Stimulated activated CD8-positive, alpha-beta memory T cell treated with anti-CD3 and anti-CD28 coated beads, Interleukin-2, amount 100 ng/mL, for 1 hour (primary cell): Measurements from ENCODE around the gene DRC1.

ENCODE experiments used
- DNase-seq, 2 donors: peaks; one replicate each; pipeline ENCODE4 v3.0.0-alpha.2; 2020; ENCODE audit warnings: low read depth in 2 of 2

The DRC1 gene

GRCh38 chr2:26399771-26400376, 1.8 kb upstream of the DRC1 start:
- DNase-seq, result no peak

- DNase-seq, result no peak
Observed at GRCh38 chr2:26400723-26401122, 997 bp upstream of the DRC1 start.

GRCh38 chr2:26407526-26407925, 5.8 kb downstream of the DRC1 start:
- DNase-seq, result no peak

GRCh38 chr2:26409785-26410184, 8.1 kb downstream of the DRC1 start:
- no peak for DNase-seq

DNA sequence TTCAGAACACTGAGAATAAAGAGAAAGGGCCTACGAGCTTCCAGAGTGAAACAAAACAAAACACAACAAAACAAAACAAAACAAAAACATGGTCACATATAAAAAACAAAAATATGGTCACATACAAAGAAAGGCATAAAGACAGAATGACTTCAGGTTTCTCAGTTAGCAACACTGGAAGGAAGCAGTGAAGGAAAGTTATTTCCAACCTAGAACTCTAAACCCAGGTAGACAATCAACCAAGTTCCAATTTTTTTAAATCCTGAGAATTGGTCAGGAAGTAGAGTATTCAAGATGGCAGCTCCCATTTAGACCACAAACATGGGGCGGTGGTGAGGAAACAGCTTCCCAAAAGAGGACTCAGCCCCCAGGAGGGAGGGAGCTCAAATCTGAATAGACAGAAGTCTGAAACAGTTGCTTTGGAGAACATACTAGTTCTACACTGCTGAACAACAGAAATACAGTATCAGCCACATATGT, 9.1 kb downstream of the DRC1 start:
- no peak for DNase-seq

DNA sequence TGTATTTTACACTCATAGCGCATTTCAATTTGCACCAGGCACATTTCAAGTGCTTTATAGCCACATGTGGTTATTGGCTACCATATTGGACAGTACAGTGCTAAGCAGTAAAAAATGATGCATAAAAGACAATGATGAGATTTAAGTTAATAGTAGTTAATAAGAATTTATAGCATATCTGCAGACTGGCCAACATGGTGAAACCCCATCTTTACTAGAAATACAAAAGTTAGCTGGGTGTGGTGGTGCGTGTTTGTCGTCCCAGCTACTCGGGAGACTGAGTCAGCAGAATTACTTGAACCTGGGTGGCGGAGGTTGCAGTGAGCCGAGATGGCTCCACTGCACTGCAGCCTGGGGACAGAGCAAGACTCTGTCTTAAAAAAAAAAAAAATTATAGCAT, 9.7 kb downstream of the DRC1 start:
- DNase-seq, result no peak

DNA sequence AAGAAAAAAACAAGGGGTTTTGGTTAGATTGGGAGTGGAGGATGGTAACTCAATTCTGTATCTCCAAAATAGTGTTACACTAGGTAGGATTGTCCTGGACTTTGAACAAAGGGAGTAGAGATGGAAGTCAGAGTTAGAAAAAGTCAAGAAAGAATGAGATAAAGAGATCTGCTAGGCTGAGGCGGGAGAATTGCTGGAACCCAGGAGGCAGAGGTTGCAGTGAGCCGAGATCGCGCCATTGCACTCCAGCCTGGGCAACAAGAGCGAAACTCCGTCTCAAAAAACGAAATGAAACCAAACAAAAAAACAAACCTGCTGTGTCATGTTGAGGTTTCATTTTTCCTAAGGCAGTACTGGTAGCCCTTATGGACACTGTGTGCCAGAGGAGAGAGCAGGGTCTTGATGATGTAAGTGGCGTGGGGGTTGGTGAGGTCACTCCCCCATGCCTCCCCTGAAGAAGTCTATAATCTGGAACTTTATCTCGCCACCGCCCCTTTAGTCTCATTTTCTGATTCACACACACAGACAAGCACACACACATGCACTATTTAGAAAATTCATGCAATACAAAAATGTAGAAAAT, 10.5 kb downstream of the DRC1 start:
- DNase-seq, result no peak

- no peak for DNase-seq
Observed at GRCh38 chr2:26414311-26414710, 12.6 kb downstream of the DRC1 start.

- DNase-seq, result no peak
Observed at GRCh38 chr2:26421961-26422360, 20.2 kb downstream of the DRC1 start.

- DNase-seq, result no peak
Observed at GRCh38 chr2:26422947-26423629, 21.4 kb downstream of the DRC1 start.

DNA sequence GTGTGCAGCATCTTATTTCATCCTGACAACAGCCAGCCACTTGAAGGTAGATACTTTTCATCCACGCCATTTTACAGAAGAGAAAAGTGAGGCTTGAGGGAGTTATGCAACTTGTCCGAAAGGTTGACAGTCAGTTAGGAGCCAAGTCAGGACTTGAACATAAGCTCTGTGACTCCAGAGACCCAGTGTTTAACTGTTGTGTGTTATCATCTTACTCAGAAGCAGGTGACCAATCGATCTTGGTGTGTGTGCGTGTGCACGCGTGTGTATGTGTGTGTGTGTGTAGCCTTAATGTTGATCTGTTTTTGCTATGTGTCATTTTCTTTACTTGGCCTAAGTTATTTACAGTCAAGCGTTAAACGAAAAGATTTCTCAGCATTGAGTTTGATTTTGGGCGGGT, 22.0 kb downstream of the DRC1 start:
- no peak for DNase-seq

DNA sequence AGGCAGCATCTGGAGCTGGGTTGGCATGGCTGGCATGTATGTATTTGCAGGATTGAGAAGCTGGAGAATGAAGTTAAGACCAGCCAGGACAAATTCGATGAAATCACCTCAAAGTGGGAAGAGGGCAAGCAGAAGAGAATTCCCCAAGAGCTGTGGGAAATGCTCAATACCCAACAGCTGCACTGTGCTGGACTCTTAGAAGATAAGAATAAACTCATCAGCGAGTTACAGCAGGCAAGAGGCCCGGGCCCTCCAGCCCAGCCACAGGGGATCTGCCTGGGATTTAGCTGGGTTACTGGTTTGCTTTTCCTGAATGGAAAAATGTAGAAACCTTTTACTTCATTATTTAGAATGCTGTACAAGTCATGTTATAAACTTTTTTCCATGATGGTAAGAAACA, 22.5 kb downstream of the DRC1 start:
- DNase-seq, result no peak

DNA sequence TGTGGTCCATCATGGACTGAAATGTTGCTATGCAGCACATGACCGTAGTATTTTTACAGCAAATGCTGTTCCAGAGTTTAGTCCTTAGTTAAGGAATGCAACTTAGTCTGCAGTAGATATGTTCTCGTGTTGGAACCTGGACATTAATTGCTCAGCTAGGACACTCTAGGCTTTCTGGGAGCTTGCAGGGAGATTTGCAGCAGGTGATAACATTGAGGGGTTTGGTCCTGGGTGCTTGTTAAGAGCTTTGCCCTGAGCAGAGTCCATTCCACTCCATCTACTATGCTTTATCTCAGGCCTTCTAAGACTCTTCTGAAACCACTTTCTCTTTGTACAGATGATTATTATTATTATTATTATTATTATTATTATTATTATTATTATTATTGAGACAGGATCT, 27.1 kb downstream of the DRC1 start:
- no peak for DNase-seq

GRCh38 chr2:26429779-26430578, 28.3 kb downstream of the DRC1 start:
- no peak for DNase-seq

GRCh38 chr2:26430826-26431225, 29.1 kb downstream of the DRC1 start:
- DNase-seq, result no peak

- DNase-seq, result no peak
Observed at GRCh38 chr2:26432363-26432762, 30.6 kb downstream of the DRC1 start.

GRCh38 chr2:26432859-26433258, 31.1 kb downstream of the DRC1 start:
- DNase-seq, result no peak

- no peak for DNase-seq
Observed at GRCh38 chr2:26435106-26435505, 33.4 kb downstream of the DRC1 start.

DNA sequence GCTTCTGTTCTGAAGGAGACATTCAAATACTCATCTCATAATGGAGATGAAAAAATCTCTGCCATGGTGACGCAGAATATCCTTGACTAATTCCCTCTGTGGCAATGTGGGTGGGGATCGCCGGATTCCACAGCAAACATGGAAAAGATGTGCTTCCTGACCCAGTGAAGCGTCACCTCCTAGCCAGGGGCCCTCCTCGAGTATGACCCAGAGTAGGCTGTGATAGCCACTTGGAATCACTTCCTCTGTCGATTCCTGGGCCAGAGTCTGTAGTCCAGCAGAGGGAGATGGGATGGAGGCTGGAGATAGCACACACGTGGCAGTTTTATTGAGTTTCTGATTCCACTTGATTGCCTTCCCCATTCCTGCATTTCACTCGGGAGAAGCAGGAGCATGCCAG, 36.8 kb downstream of the DRC1 start:
- DNase-seq, result no peak

- DNase-seq, result no peak
Observed at GRCh38 chr2:26438926-26439325, 37.2 kb downstream of the DRC1 start.

DNA sequence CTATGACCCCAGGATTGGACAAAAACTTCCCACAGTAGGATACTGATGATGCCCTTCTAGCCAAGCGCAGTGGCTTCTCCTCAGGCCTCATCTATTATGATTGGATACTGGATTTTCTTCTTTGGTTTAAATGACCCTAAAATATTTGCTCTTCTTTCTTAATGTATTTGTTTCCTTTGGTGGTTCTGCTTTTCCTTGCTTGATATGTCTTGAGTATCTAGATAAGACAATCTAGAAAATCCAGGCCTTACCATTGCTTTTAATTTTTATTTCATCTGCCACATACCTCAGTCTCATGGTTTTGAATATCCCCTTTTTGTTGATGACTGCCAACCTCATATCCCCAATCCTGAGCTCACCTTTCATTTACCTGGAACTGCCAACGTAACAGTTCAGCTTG, 40.6 kb downstream of the DRC1 start:
- DNase-seq, result no peak

DNA sequence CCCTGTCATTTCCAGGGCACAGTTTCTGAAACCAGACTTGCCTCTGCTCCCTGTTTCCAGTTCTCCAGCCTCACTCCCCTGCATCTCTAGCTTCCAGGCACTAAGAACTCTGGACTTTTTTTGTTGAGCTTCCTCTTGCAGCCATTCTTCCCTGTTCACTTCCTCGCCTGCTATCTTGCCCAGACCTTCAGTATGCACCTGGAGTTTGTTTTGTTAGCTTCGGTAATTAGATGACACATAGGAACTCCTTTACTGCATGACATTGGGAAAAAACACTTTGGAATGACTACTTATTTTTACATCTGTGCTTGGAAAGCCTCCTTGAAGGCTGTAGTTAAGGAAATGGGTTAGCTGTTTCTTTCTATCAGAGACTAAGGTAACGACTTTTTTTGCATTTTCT, 41.0 kb downstream of the DRC1 start:
- DNase-seq, result no peak

- DNase-seq, result no peak
Observed at GRCh38 chr2:26444236-26444635, 42.5 kb downstream of the DRC1 start.
